Naive B cell (primary cell): ENCODE results near the gene BET1. TPM values are rescaled to one million over a fixed set of nuclear protein-coding genes. Genes with fewer than 3 reads are reported as not detected.

ENCODE experiments used
- ATAC-seq, 2 donors: fragments of 150-1000 bp; cut with Tn5 transposase; 2 replicates each; pipeline ENCODE4 v1.10.0; 2021; ENCODE audit warnings: low read depth in 2 of 2, mild to moderate bottlenecking in 2 of 2, moderate library complexity in 2 of 2
- DNase-seq: peaks from one replicate; pipeline ENCODE4 v3.0.0; 2022
- H3K27ac Mint-ChIP-seq, 6 donors: one replicate each; pipeline ENCODE4 v1.8.0; 2020 to 2022; ENCODE audit warnings: mild to moderate bottlenecking in 6 of 6, mixed read lengths in 6 of 6, moderate library complexity in 5 of 6, inconsistent platforms in 2 of 6
- H3K27me3 Mint-ChIP-seq, 3 donors: one replicate each; pipeline ENCODE4 v1.8.0; 2021 to 2022; ENCODE audit warnings: mixed read lengths in 3 of 3, mild to moderate bottlenecking in 1 of 3
- H3K36me3 Mint-ChIP-seq, 2 donors: one replicate each; pipeline ENCODE4 v1.8.0; 2020 to 2022; ENCODE audit warnings: mixed read lengths in 2 of 2, inconsistent platforms in 1 of 2, mild to moderate bottlenecking in 1 of 2
- H3K4me1 Mint-ChIP-seq, 3 donors: one replicate each; pipeline ENCODE4 v1.8.0; 2020 to 2022; ENCODE audit warnings: mixed read lengths in 3 of 3, inconsistent platforms in 1 of 3, mild to moderate bottlenecking in 1 of 3, moderate library complexity in 1 of 3
- H3K4me3 Mint-ChIP-seq, 8 donors: one replicate each; pipeline ENCODE4 v1.8.0; 2020 to 2022; ENCODE audit warnings: mild to moderate bottlenecking in 8 of 8, mixed read lengths in 8 of 8, moderate library complexity in 8 of 8, inconsistent platforms in 2 of 8
- H3K9me3 Mint-ChIP-seq, 7 donors: one replicate each; pipeline ENCODE4 v1.8.0; 2020 to 2022; ENCODE audit warnings: mixed read lengths in 7 of 7, mild to moderate bottlenecking in 5 of 7, inconsistent platforms in 2 of 7, moderate library complexity in 1 of 7
- polyA plus RNA-seq, 6 donors: library from polyadenylated mRNA; unstranded; fragments of 300-500 nt; fragmentation: Illumina TruSeq; gene quantifications; one replicate each; pipeline ENCODE4 v1.2.3, GENCODE V29; 2021; ENCODE audit warnings: low read depth in 6 of 6

BET1 gene
- polyA plus RNA-seq, 6 donors from 2014 or later: 16.5 to 29.3 (median 26.8) TPM

DNA sequence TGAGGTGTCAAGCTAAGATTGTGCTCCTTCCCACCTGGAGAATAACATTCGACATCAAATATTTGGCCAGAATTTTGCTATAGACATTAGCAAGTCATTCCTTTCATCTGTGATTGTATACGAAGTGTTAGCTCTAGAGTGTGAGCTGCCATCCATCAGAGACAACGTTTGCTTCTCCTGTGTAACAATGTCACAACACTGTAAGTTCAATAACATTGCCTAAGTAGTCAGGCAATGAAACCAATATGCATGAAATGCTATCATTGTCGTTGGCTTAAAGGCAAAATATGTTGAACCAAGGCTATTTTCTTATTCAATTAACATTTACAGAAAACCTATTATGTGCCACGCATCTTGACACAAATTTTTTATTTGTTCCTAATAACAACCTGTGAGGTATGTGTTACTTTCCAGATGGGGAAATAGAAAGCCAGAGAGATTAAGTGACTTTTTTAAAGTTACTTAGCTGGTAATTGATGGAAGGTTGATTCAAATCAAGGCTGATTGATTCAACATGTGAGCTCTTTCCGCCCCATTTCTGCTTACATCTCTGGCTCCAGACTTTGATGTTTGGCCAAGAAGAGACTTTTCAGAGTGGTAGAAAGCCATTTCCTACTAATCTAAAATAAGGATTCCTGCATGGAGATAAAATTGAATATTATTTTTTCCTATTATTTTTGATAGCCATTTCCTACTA lies 32.0 kb downstream of the BET1 start:
- Mint-ChIP-seq H3K9me3 (no peaks in the 10 kb centered on the region), H3K36me3 (peaks cover 5 to 9% of the 10 kb centered on the region in 2 donors), H3K27me3 (no peaks in the 10 kb centered on the region), H3K27ac (no peak overlapping the region), H3K4me3 (no peak overlapping the region), H3K4me1 (no peaks in the 10 kb centered on the region)
- ATAC-seq (no peak), DNase-seq (no peak)

DNA sequence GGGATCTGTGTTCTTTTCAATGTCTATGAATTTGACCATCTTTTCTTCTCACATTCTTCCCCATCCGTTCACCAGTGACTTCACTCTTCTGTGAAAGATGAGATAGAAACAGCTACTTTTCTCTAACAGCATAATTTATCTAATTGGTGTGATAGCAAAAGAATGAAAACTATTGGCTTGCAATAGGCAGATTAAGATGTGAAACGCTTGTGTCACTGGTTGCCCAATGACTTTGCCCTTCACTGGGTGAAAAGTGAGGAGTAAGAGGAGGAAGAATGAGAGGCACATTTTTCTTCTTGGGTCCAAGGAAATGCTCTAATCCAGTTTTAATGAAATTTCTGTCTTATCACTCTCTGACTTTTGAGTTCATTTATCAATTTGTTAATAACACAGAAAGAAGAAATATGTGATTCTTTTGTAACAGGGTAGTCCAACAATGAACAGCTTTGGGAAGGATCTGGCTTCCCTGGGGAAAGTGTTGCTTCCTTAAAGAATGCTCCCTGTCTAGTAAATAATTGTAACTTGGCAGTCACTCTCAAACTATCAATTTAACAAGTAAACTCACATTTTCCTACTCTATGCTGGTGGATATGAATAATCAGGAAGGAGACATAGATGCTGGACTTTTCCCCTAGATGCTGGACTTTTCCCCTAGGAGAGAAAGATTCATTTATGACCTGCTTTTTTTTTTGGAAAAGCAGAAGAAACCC lies 35.1 kb downstream of the BET1 start:
- ATAC-seq (no peak), DNase-seq (no peak)
- peaks cover 5 to 9% of the 10 kb centered on the region in 2 donors for H3K36me3 Mint-ChIP-seq
- H3K4me1 Mint-ChIP-seq: no peaks in the 10 kb centered on the region
- H3K27ac Mint-ChIP-seq: no peak overlapping the region
- H3K27me3 Mint-ChIP-seq: no peaks in the 10 kb centered on the region
- no peak overlapping the region for H3K4me3 Mint-ChIP-seq
- no peaks in the 10 kb centered on the region for H3K9me3 Mint-ChIP-seq

DNA sequence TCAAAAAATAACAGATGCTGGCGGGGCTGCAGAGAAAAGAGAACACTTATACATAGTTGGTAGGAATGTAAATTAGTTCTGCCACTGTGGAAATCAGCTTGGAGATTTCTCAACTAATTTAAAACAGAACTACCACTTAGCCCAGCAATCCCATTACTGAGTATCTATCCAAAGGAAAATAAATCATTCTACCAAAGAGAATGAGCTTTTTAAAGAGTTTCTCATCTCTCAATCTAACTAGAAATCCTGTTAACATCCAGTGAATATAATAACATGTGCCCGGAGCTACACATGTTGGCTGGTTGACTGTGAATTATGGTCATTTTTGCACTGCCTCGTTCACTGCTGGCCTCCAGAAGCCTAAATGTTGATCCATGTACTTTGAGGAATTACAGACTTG lies 39.3 kb downstream of the BET1 start:
- Mint-ChIP-seq H3K4me3 (no peak overlapping the region), H3K36me3 (peaks cover 4 to 5% of the 10 kb centered on the region in 2 donors), H3K4me1 (no peaks in the 10 kb centered on the region), H3K27me3 (no peaks in the 10 kb centered on the region), H3K9me3 (no peaks in the 10 kb centered on the region), H3K27ac (peak overlapping the region in 1 of 6 donors; percentile 42)
- ATAC-seq (no peak), DNase-seq (no peak)

DNA sequence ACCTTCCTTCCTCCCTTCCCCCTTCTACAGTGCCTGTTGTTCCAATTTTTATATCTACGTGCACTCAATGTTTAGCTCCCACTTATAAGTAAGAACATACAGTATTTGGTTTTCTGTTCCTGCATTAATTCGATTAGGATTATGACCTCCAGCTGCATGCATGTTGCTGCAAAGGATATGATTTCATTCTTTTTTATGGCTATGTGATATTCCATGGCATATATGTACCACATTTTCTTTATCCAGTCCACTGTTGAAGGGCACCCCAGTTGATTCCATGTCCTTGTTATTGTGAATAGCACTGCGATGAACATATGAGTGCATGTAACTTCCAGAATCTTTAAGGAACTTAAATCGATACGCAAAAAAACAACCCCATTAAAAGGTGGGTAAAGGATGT lies 39.9 kb downstream of the BET1 start:
- no peak overlapping the region for H3K27ac Mint-ChIP-seq
- H3K4me1 Mint-ChIP-seq: no peaks in the 10 kb centered on the region
- peaks cover 4 to 5% of the 10 kb centered on the region in 2 donors for H3K36me3 Mint-ChIP-seq
- H3K4me3 Mint-ChIP-seq: no peak overlapping the region
- DNase-seq (no peak), ATAC-seq (no peak)
- H3K9me3 Mint-ChIP-seq: no peaks in the 10 kb centered on the region
- no peaks in the 10 kb centered on the region for H3K27me3 Mint-ChIP-seq

DNA sequence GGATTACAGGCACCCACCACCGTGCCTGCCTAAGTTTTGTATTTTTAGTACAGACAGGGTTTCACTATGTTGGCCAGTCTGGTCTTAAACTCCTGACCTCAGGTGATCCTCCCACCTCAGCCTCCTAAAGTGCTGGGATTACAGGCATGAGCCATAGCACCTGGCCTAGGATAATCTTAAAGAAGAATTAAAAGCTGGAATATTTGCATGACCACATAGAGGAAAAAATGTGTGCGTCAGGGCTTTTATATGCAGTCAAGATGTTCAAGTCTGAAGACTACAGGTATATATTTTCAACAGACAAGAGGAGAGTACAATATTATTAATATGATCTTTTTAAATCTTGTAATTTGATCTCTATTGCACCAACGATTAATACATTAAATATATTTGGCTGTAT lies 43.2 kb downstream of the BET1 start:
- DNase-seq (no peak), ATAC-seq (no peak)
- Mint-ChIP-seq H3K27ac (no peak overlapping the region), H3K36me3 (peaks cover 0 to 4% of the 10 kb centered on the region in 2 donors), H3K4me1 (no peaks in the 10 kb centered on the region), H3K4me3 (no peak overlapping the region), H3K9me3 (no peaks in the 10 kb centered on the region), H3K27me3 (no peaks in the 10 kb centered on the region)

DNA sequence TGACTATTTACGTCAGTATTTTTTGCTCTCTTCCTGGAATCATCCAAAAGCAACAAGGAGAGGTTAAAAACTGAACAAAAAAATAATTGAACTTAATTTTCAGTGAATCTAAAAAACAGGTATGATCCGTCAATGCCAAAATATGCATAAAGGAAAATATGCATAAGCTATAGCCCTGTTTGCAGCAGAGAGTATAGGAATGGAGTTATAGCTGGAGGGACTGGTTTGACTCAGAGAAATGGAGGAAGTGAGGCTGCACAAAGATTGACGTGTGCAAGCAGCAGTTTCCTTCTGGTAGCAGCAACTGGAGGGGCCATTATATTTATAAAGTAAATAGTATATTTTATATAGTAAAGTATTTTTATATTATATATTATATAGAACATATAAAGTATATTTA lies 45.5 kb downstream of the BET1 start:
- no peaks in the 10 kb centered on the region for H3K36me3 Mint-ChIP-seq
- no peaks in the 10 kb centered on the region for H3K4me1 Mint-ChIP-seq
- no peak overlapping the region for H3K27ac Mint-ChIP-seq
- no peak overlapping the region for H3K4me3 Mint-ChIP-seq
- H3K9me3 Mint-ChIP-seq: no peaks in the 10 kb centered on the region
- no peak for ATAC-seq
- no peak for DNase-seq
- no peaks in the 10 kb centered on the region for H3K27me3 Mint-ChIP-seq

DNA sequence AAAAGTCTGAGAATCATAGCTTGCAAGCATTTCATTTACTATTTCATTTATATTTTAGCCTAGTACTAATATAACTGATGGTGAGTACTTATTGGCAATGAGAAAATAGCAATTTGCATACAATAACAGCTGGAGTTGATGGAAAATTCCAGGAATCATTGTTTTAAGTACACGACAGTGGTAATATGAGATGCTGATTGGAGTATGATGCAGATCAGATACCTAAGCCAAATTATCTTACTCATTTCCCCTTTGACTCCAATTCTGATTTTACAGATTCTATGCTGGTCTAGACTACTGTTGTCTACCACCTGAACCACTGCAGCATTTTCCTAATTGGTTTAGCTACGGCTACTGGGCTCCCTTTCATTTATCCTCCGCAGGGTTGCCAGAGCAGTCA lies 45.9 kb downstream of the BET1 start:
- Mint-ChIP-seq H3K4me3 (no peak overlapping the region), H3K27me3 (no peaks in the 10 kb centered on the region), H3K36me3 (peaks cover 0 to under 1% of the 10 kb centered on the region in 2 donors), H3K9me3 (no peaks in the 10 kb centered on the region), H3K27ac (no peak overlapping the region), H3K4me1 (no peaks in the 10 kb centered on the region)
- ATAC-seq: no peak
- no peak for DNase-seq

DNA sequence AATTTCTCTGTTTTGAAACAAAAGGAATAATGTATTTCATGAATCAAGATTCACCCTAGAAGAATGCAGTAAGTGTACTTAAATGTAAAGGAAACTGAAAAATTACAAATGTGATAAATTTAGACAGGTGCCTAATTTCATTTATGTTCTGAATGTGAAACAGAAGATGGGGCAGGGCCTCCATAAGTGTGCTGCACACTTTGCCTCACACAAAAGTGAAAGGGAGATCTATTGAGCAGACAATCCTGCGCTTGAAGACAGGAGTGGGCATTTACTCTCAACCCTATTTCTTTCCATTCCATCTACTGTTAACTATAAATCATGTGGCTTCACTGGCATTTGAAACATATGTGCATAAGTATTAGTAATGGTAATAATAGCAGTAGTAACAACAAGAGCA lies 46.4 kb downstream of the BET1 start:
- ATAC-seq (no peak), DNase-seq (no peak)
- H3K4me1 Mint-ChIP-seq: no peaks in the 10 kb centered on the region
- H3K9me3 Mint-ChIP-seq: no peaks in the 10 kb centered on the region
- no peaks in the 10 kb centered on the region for H3K27me3 Mint-ChIP-seq
- peaks cover 0 to 5% of the 10 kb centered on the region in 2 donors for H3K36me3 Mint-ChIP-seq
- H3K27ac Mint-ChIP-seq: no peak overlapping the region
- H3K4me3 Mint-ChIP-seq: no peak overlapping the region

DNA sequence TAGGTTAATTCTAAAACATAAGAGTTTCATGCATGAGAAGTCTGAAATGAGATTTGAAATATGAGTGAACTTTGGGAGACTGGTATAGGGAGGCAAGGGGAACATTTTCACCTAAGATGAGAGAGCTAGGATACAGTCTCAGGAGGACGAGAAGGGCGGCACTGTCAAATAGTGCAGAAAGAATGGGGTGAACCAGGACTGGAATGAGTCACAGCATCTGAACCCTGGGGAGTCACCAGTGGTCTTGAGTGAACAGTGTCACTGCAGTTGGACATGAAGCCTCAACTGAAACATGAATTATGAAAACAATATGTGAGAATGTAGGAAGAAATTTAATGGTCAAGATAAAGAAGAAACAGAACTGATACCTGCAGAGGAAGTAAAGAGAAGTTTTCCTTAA lies 48.9 kb downstream of the BET1 start:
- Mint-ChIP-seq H3K9me3 (no peaks in the 10 kb centered on the region), H3K4me3 (no peak overlapping the region), H3K27ac (peak overlapping the region in 1 of 6 donors; percentile 5), H3K36me3 (peaks cover 0 to 7% of the 10 kb centered on the region in 2 donors), H3K27me3 (no peaks in the 10 kb centered on the region), H3K4me1 (no peaks in the 10 kb centered on the region)
- no peak for DNase-seq
- no peak for ATAC-seq

DNA sequence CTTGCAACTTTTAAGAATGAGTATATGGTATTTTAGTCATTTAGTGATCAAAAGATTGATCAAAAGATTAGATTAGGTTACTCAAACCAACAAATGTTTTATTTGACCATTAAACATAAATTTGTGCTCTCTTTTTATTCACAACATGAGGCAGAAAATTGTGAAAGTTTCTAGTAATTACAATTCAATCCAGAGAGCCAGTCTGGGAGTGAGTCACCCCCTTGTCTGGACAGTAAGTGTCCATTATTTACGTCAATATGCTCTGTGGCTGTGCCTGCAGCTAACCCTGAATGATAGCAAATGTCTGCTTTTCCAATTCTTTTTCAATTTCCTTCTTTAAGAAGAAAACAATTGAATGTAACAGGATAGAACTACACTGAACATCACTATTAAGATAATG lies 54.7 kb downstream of the BET1 start:
- Mint-ChIP-seq H3K4me1 (no peaks in the 10 kb centered on the region), H3K9me3 (no peaks in the 10 kb centered on the region), H3K4me3 (no peak overlapping the region), H3K27me3 (no peaks in the 10 kb centered on the region), H3K36me3 (peaks cover 0 to 7% of the 10 kb centered on the region in 2 donors), H3K27ac (no peak overlapping the region)
- ATAC-seq (no peak), DNase-seq (no peak)

DNA sequence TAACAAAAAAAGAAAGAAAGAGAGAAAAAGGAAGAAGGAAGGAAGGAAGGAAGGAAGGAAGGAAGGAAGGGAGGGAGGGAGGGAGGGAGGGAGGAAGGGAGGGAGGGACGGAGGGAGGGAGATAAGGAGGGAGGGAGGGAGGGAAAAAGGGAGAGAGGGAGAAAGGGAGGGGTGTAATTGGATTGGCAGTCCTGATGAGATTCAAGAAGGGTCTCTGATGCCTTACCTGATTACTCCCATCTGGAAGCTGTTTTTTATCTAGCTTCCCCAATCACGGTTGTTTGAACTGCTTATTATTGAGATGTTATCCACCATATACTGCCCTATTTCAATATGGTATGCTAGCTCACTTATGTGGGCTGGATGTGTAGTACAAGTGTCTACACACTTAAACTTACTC lies 55.3 kb downstream of the BET1 start:
- ATAC-seq (no peak), DNase-seq (no peak)
- H3K36me3 Mint-ChIP-seq: peaks cover 0 to 7% of the 10 kb centered on the region in 2 donors
- H3K4me3 Mint-ChIP-seq: no peak overlapping the region
- no peak overlapping the region for H3K27ac Mint-ChIP-seq
- no peaks in the 10 kb centered on the region for H3K9me3 Mint-ChIP-seq
- peaks cover 0 to 5% (median 0%) of the 10 kb centered on the region in 3 donors for H3K27me3 Mint-ChIP-seq
- H3K4me1 Mint-ChIP-seq: no peaks in the 10 kb centered on the region

DNA sequence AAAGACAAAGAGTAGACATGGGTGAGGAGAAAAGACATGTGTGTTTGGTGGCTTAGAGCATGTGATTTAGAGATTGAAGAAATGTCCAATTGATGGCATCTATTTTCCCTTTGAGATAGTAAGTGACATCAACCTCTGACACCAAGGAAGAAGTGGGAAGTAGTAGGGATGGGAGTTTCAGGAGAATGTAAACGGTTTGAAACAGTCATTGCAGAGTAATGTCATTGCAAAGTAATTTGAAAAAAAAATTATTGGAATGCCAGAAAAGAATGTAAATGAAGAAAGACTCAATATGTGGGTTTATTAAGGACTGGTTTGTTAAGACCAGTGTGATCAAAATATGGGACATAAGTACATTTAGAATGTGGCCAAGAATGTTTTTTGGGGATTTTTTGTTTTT lies 56.0 kb downstream of the BET1 start:
- peaks cover 0 to 5% of the 10 kb centered on the region in 2 donors for H3K36me3 Mint-ChIP-seq

DNA sequence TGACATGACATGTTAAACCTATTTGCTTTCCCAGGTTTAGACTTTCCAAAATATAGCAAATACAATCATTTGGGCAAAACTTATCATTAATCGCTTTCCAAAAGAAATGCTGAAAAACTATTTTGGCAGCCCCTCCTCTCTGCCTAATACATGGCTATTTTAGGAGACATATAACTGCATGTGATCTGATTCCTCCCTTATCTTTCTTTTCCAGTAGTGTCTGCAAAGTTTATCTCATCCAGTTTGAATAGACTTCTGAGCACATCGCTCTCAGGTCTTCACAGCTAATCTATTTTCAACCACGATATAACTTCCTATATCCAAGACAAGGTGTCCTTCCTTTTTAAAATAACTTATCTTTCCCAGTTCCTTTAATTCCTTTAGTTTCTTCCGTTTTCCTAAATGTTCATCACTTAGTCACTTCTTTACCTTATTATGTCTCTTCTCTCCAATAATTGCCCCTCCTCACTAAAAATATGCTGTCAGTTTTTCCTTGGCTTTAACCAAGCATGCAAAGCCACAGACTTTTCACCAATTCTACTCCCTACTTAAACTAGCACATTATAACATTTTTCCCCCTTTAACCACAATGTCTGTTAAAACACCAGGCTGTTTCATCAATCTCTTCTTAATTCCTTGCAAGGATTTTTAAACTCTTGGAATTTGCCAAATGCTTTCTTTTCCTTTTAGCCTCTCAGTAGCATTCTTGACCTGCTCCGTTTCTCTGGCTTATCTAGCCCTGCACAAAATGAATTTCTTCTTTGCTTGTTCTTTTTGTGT lies 58.2 kb downstream of the BET1 start:
- H3K9me3 Mint-ChIP-seq: peaks cover 0 to 2% (median 0%) of the 10 kb centered on the region in 7 donors
- no peaks in the 10 kb centered on the region for H3K36me3 Mint-ChIP-seq
- ATAC-seq: no peak
- H3K27me3 Mint-ChIP-seq: peaks cover 0 to 7% (median 1%) of the 10 kb centered on the region in 3 donors
- H3K4me3 Mint-ChIP-seq: no peak overlapping the region
- no peak for DNase-seq
- H3K27ac Mint-ChIP-seq: no peak overlapping the region
- H3K4me1 Mint-ChIP-seq: no peaks in the 10 kb centered on the region

More for the DNA sequence above, 56.0 kb downstream of the BET1 start:
- no peaks in the 10 kb centered on the region for H3K9me3 Mint-ChIP-seq
- ATAC-seq: no peak
- DNase-seq: no peak
- no peaks in the 10 kb centered on the region for H3K4me1 Mint-ChIP-seq
- H3K27ac Mint-ChIP-seq: no peak overlapping the region
- H3K4me3 Mint-ChIP-seq: no peak overlapping the region
- H3K27me3 Mint-ChIP-seq: peaks cover 0 to 7% (median 0%) of the 10 kb centered on the region in 3 donors

DNA sequence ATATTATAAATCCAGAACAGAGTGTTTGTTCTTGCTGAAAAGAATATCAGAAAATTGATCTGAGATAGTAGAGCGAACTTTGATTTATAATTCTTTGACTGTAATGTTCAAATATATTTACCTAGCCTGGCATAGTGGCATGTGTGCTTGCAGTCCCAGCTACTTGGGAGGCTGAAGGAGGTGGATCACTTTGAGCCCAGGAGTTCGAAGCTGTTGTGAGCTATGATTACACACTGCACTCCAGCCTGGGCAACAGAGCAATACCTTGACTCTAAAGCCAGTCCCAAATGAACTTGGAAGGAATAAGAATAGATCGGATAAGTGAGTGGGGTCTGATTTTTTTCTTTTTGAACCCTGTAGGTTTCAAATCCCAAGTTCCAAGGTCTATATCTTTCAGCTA lies 59.1 kb downstream of the BET1 start:
- Mint-ChIP-seq H3K4me1 (no peaks in the 10 kb centered on the region), H3K9me3 (peaks cover 0 to 2% (median 0%) of the 10 kb centered on the region in 7 donors), H3K4me3 (no peak overlapping the region), H3K36me3 (no peaks in the 10 kb centered on the region), H3K27me3 (peaks cover 0 to 10% (median 4%) of the 10 kb centered on the region in 3 donors), H3K27ac (no peak overlapping the region)
- ATAC-seq (no peak), DNase-seq (no peak)
